Measurements from ENCODE around the gene CLIC2. TPM values are rescaled to one million over a fixed set of nuclear protein-coding genes. Genes with fewer than 3 reads are reported as not detected.

Gene CLIC2
- total RNA-seq, 1 experiment from 2014 or later, result 0.98 TPM

GRCh38 chrX:155330992-155331391 lies 3.4 kb downstream of the CLIC2 start:
- Mint-ChIP-seq H3K9me3 (peaks cover 45 to 54% of the 10 kb centered on the region in 2 experiments), H3K4me3 (no peak overlapping the region), H3K36me3 (ENCODE audit: insufficient read depth in 1 of 3, low read depth in 3 of 3) (no peaks in the 10 kb centered on the region), H3K27ac (no peak overlapping the region), H3K27me3 (ENCODE audit: low read depth) (peaks cover 2% of the 10 kb centered on the region), H3K4me1 (no peaks in the 10 kb centered on the region)
- Histone ChIP-seq H2AK5ac (ENCODE audit: insufficient read length, low read length) (no peak overlapping the region), H4K91ac (ENCODE audit: insufficient read length, low read depth, low read length) (no peak overlapping the region), H3K4me2 (ENCODE audit: insufficient read depth, insufficient read length, low read length) (no peak overlapping the region), H3K56ac (ENCODE audit: insufficient read length, low read depth, low read length) (no peak overlapping the region), H3K9me3 (ENCODE audit: control insufficient read depth, low read depth, low read length) (no peaks in the 10 kb centered on the region), H2AFZ (ENCODE audit: low read length) (no peak overlapping the region), H3K9ac (ENCODE audit: extremely low read depth, insufficient read length, low read length) (no peak overlapping the region), H3K14ac (ENCODE audit: insufficient read depth, low read length) (no peak overlapping the region), H3T11ph (ENCODE audit: low read length) (no peak overlapping the region), H3K79me2 (ENCODE audit: insufficient read depth, low read length) (no peaks in the 10 kb centered on the region), H2BK20ac (ENCODE audit: low read depth, low read length, poor library complexity, severe bottlenecking) (no peak overlapping the region), H3K23ac (ENCODE audit: insufficient read length, low read depth, low read length) (no peak overlapping the region), H2BK5ac (ENCODE audit: insufficient read length, low read length) (no peak overlapping the region), H3K4ac (ENCODE audit: low read depth, low read length) (no peak overlapping the region), H3K27ac (ENCODE audit: insufficient read length, low read depth, low read length) (no peak overlapping the region), H2BK15ac (ENCODE audit: low read depth, low read length) (no peak overlapping the region), H4K8ac (replicated peaks; ENCODE audit: insufficient read length, low read depth, low read length) (no peak overlapping the region), H3K79me1 (ENCODE audit: insufficient read depth, low read depth, low read length, poor library complexity, severe bottlenecking) (no peaks in the 10 kb centered on the region), H2BK12ac (ENCODE audit: insufficient read length, low read depth, low read length) (no peak overlapping the region), H3K27me3 (ENCODE audit: insufficient read depth, low read length) (no peaks in the 10 kb centered on the region), H4K5ac (ENCODE audit: insufficient read length, low read depth, low read length) (no peak overlapping the region), H2BK120ac (ENCODE audit: low read depth, low read length, poor library complexity, severe bottlenecking) (no peak overlapping the region), H4K20me1 (ENCODE audit: control insufficient read depth, insufficient read depth, insufficient read length) (no peaks in the 10 kb centered on the region), H3K18ac (ENCODE audit: insufficient read length, low read depth, low read length) (no peak overlapping the region), H3K23me2 (ENCODE audit: insufficient read length, low read depth, low read length, poor library complexity, severe bottlenecking) (no peaks in the 10 kb centered on the region), H3K4me1 (ENCODE audit: insufficient read depth, low read length) (no peaks in the 10 kb centered on the region)
- DNase-seq, result no peak
- TF ChIP-seq CTCF (conservative IDR thresholded peaks at IDR 0.05), result no peak
- no CpG with 5 or more reads among the region's 2 CpGs for WGBS (ENCODE audit: extremely low coverage, insufficient read length, low lambda C conversion rate)

Measured in H9 (cell line).